Stimulated activated CD4-positive, alpha-beta T cell treated with anti-CD3 and anti-CD28 coated beads, Interleukin-15, amount 100 ng/mL, for 48 hours (primary cell): ENCODE data around the gene FSTL5.
"Not testable (repeated sequence)": the region's sequence is repeated elsewhere in the genome, so short reads cannot be mapped to it uniquely, and the experiment has no call there.

Source experiments
- DNase-seq, 2 donors: peaks; one replicate each; pipeline ENCODE4 v3.0.0-alpha.2; 2020; ENCODE audit warnings: low read depth in 2 of 2

Gene FSTL5

GRCh38 chr4:162163892-162164759, at the start of gene FSTL5:
Gene FSTL5, minus strand, starts transcription at chr4:162164000. Its CDS starts 52,604 bp downstream, at chr4:162111396.
- DNase-seq = peak; percentile 13 to 18

GRCh38 chr4:162209706-162210105, 45.9 kb upstream of the FSTL5 start:
- no peak for DNase-seq

- not testable (repeated sequence) for DNase-seq
These were observed 39.7 kb upstream of the FSTL5 start for GRCh38 chr4:162203478-162203877.

- DNase-seq = no peak
These were observed 37.9 kb upstream of the FSTL5 start for GRCh38 chr4:162201673-162202072.

GRCh38 chr4:162170509-162170908, 6.7 kb upstream of the FSTL5 start:
- no peak for DNase-seq

GRCh38 chr4:162164906-162165510, 1.2 kb upstream of the FSTL5 start:
- no peak for DNase-seq

GRCh38 chr4:162162672-162163071, 1.1 kb downstream of the FSTL5 start:
- DNase-seq = no peak

- no peak for DNase-seq
These were observed 6.6 kb downstream of the FSTL5 start for GRCh38 chr4:162157241-162157640.

- DNase-seq = no peak
These were observed 8.8 kb downstream of the FSTL5 start for GRCh38 chr4:162154862-162155540.

- DNase-seq = no peak
These were observed 11.9 kb downstream of the FSTL5 start for GRCh38 chr4:162151850-162152249.

GRCh38 chr4:162151386-162151785, 12.4 kb downstream of the FSTL5 start:
- no peak for DNase-seq

- DNase-seq = no peak
These were observed 14.2 kb downstream of the FSTL5 start for GRCh38 chr4:162149644-162150043.

- DNase-seq = no peak
These were observed 23.6 kb downstream of the FSTL5 start for GRCh38 chr4:162140051-162140683.

GRCh38 chr4:162139412-162139811, 24.4 kb downstream of the FSTL5 start:
- DNase-seq = no peak

- no peak for DNase-seq
These were observed 32.5 kb downstream of the FSTL5 start for GRCh38 chr4:162131256-162131655.

- DNase-seq = no peak
These were observed 37.1 kb downstream of the FSTL5 start for GRCh38 chr4:162126729-162127128.

- DNase-seq = no peak
These were observed 46.7 kb downstream of the FSTL5 start for GRCh38 chr4:162117051-162117450.

GRCh38 chr4:162116095-162116779, 47.6 kb downstream of the FSTL5 start:
- no peak for DNase-seq

GRCh38 chr4:162115333-162115732, 48.5 kb downstream of the FSTL5 start:
- DNase-seq = no peak

- DNase-seq = no peak
These were observed 52.7 kb downstream of the FSTL5 start for GRCh38 chr4:162111078-162111477.

GRCh38 chr4:162104459-162105124, 59.2 kb downstream of the FSTL5 start:
- no peak for DNase-seq
